Fibroblast of skin of left biceps (primary cell): ENCODE data around the gene CACNA2D3.
A peak's percentile ranks its signal among the peaks of the same experiment; 100 is the strongest.

Experiments
- DNase-seq, 2 experiments: peaks; one replicate each; pipeline ENCODE4 v3.0.0-alpha.2; 2013; ENCODE audit warnings: low read depth in 2 of 2

Gene CACNA2D3

DNA sequence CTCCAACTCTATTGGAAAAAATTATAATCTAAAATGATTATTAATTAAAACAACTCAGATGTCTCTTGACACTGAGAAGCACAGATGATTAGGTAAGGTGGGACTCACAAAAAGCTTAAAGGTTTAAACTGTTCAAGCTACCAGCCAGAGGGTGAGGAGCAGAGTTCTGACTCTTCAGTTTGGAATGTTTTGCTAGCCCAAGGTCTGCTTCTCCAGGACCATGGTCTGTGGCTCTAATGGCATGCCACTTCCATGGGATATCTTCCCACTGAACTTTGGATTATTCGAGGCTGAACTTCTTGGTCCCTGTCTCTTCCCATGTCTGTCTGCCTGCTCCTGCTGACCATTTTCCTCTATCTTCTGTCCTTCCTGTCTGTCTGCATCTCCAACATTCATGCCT is 49.2 kb downstream of the CACNA2D3 start:
- DNase-seq, result no peak

DNA sequence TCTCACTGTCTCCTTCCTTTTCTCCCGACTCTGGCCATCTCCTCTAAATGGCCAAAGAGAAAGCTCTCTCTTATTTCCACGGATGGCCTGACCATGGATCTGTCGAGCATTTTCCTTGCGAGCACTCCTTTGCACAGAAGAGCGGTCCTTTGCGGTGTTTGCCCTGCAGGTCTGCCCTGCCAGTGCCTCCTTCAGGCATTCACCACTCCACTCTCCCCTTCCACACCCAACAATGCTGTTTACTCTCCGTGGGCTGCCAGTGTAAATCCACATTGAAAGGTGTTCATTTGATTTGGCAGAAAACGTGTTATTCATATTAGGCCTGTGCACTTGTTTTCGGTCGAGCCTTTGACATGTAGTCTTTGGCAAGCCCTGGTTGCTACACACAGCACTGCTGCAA is 49.6 kb downstream of the CACNA2D3 start:
- no peak for DNase-seq

DNA sequence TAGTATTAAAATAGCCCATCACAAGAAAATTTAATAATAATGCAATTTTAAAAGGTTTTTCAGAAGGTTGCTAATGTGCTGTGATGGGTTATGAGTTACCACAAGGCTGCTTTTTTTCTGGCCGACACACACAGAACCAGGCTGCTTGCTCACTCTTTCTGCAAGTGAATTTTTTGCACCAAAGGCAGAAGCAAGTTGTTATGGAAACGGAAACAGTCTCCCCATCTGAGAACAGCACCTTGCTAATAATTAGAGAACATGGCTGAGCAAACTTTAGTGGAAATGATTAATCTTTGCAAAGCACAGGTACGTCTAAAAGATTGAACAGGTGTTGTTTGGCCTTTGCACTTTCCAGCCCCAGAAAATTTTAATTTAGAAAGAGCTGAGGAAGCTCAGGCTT is 51.0 kb downstream of the CACNA2D3 start:
- DNase-seq, result no peak

DNA sequence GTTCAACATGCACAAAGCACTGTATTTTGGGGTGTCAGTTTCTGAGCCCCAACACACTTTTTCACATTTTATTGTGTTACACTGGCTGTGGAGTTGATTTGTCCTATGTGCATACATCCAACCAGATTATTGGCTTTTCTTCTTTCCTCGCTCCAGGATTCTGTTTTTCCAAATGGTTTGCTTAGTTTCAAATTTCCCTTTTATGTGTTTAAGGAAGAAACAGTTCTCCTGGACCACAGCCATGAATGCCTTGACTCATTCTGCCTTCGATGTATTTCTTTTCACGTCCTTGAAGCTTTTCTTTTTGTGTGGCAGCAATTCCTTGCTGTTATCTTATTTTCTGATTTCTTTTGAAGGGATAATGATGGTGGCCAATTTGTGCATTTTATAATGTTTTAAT is 53.8 kb downstream of the CACNA2D3 start:
- no peak for DNase-seq

DNA sequence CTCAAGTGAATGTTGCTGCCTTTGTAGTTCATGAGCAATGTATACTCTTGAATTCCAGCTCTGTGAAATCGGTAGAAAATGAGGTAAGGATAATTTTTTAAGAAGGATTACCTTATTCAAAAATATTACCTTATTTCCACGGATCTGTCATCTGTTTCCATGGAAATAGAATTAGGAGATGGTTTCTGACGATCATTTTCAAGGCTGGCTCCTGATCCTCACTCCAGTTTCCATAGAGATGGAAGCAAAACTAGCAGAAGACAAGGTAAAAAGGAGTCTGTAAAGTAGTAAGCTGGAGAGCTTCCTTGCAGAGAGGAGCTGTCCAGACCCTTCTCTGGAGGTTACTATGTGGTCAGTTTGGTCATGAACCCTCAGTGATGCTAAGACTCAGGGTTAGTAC is 55.5 kb downstream of the CACNA2D3 start:
- DNase-seq, result no peak

DNA sequence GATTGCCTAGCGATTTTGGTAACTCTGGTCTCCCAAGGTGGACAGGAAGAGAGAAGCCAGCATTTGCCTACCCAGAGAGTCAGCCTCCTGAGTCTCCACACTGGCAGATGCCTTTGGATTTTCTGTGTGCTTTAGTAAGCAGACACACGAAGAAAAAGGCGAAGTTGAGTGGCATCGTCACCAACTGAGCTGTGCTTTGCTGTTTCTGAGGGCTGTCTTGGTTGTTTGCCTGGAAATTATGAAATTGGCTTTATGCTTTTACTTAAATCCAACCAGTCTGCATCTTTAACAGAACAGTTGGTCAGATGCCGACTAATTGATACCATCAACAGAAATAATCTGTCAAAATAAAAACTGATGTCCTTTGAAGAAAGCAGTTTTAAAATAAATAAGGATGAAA is 56.0 kb downstream of the CACNA2D3 start:
- no peak for DNase-seq

DNA sequence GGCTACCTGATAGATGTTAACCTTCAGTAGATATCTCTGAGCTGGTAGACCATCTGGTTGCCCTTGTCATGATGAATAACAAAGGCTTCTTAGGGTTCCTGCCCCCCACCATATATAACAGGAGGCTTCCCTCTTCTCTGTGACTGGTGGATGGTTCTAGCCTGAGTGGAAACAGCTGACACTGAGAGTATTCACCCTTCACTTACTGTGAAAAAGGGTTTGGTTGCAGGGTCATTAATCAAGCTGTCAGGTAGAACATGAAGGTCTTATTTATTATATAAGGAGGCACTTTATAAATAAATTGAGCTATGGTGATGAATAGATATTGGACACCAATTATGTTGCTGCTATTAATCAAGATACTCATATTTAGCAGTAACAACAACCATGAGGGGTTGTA is 58.6 kb downstream of the CACNA2D3 start:
- no peak for DNase-seq

DNA sequence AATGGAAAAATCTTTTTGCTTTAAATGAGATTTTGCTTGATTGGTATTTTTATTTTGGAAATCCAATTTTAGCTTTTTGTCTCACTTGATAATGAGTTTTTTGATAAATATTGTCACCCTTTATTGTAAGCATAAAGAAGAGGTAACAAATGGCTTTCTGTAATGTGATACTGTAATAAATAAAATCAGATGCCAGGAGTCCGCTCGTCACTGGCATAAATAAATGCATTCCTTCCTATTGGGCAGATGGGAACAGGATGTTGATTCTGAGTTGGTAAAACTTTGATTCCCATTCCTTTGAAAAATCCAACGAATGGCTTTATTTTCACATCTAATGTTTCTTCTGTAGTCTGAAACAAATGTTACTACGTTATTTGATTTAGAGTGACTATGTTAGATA is 59.9 kb downstream of the CACNA2D3 start:
- no peak for DNase-seq

DNA sequence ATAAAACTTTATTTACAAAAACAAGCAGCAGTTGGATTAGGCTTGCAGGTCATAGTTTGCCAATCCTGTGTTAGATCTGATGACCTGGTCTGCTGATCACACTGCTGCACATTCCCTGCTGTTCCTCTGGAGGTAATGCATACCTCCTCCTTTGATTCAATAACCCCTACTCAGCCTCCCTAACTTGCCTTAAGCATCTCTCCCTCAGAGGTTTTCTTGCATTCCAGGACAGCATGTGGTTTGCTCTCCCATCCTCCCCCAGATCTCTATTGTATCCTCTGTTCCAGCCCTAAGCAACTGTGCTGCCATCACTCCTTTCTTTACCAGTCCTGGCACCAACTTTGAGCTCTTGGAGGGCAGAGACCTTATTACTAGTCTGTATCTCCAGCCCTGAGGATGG is 63.4 kb downstream of the CACNA2D3 start:
- no peak for DNase-seq

DNA sequence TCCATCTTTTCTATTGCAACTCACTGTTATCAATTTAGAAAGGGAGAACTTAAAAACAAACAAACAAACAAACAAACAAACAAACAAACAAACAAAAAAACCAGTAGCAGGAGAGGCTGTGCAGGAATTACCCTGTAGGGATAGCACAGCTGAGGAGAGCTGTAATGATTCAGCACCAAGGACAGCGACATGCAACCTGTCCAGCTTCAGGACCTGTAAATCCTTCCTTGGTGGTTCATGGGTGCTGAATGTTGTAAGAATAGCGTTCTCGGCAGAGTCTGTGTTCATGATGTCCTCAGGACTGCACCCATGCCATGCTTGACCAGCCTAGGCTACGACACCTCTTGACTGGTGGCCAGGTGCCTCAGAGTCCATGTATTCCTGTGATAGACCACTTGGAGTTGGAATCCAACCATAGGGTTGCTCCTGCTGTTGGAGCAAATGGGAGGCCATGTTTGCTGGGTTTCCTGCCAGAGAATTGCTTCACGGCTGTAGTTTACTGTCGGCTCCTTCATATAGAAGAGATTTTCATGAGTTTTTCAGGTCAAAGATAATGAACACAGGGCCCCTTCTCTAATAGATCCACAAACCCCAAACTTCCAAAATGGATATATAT is 65.9 kb downstream of the CACNA2D3 start:
- peak in 1 of 2 experiments; percentile 2 for DNase-seq

DNA sequence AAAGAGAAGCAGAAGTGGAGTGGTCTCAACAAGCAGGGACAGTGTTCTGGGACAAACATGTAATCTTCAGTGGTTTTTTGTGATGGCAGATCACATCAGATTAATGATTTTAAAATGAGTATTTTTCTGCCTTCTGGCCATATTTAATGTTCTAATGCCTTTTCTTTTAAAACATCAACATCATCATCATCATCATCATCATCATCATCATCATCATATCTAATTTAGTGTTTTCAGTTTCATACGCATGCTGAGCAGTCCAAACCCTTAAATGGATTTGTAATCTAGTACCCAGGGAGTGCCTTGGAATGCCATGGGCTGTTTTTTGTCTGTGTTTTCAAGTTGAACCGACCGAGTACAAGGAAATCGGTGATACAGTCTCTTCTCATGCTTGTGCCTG is 68.9 kb downstream of the CACNA2D3 start:
- no peak for DNase-seq

DNA sequence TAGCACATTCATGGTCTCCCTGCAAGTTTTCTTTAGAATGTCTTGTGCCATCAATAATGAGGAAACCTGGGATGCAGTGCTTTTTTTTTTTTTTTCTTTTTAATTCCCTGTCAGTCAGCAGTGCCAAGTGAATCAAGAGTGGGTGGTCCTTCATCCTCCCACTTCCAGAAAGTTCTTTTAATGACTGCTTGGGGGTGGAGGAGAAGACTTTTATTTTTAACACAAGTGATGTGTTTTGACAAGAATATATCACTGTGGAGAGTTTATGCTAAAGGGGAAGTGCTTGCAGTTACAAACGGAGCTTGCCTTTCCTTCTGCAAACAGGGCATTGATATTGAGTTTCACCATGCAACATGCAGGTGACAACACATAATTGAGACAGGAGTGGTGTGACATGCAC is 69.7 kb downstream of the CACNA2D3 start:
- no peak for DNase-seq

DNA sequence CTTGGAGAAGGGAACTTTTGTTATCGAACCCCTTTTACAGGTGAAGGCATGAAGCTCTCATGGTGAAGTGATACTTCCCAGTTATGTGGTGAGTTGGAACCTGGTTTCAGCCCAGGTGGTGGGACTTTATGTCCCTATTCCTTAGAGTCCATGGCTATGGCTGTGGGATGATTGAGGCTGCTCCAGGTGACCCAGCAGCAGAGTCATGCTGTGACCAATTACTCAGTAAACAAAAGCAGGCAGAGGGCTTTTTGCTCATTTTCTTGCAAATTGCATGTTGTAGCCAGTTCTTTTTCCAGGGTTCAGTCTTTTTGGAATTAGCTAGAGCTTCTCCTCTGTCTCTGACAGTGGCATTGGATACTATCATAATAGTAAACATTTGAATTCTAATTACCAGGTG is 70.7 kb downstream of the CACNA2D3 start:
- DNase-seq, result no peak

DNA sequence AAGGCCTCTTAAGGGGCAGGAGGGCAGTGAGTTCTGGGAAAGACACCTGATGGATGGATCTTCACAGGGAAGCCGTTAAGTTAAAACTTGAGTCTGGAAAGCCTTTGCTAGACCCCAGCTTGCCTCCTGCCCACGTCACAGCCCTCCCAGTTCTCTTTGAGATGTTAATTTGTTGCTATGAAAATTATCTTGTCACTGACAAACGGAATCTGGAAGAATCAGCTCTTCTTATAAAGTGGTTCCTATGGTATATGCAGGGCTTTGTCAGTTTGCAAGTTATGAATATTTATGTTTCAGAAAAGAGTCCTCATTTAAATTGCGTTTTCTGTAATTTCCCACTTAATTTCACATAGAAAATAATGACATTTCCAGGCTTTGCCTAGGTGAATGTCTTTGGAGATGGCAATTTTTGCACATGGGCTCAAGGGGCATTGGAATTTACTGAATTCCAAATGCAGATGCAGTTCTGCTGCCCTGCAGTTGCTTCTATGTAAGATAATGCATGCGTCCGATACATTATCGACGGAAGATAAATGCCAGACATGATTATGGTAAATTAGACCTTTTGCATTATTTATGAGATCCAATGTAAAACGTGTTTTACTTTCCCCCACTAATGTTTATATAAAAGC is 74.1 kb downstream of the CACNA2D3 start:
- no peak for DNase-seq

DNA sequence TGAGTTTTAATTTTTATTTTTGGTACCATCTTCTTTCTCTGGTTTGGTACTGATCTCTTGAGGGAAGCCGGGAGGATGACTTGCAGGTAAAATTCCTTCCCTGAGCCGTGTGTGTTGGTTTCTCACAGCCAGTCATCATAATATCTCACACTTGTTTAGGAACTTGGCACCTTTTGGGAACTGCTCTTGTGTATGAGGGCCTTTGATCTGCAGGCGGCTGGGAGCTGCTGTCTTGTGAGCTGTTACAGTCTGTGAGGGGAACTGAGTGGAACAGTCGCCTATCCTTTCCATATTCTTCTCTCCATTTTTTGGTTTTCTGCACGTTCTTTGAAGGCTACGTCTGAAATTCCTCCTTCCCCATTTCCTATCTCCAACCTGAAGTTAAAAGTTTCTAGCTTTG is 75.2 kb downstream of the CACNA2D3 start:
- DNase-seq, result no peak

DNA sequence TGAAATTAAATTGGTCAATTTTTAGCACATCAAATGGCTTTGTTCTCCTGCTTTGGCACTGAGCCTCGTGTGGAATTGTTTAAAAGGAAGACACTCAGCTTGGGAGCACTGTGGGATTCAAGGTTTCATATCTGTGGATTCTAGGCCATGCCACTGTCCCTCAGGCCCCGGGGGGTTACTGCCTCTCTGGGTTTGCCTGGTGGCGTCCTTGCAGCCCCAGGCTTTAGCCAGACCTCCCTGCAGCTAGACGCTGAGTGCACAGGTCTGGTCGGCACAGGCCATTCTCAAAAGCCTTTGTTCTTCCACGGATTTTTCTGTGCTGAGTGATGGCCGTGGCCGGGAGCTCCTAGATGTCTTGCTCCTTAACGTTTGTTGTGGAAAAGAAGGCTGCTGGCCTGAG is 76.2 kb downstream of the CACNA2D3 start:
- DNase-seq, result no peak

DNA sequence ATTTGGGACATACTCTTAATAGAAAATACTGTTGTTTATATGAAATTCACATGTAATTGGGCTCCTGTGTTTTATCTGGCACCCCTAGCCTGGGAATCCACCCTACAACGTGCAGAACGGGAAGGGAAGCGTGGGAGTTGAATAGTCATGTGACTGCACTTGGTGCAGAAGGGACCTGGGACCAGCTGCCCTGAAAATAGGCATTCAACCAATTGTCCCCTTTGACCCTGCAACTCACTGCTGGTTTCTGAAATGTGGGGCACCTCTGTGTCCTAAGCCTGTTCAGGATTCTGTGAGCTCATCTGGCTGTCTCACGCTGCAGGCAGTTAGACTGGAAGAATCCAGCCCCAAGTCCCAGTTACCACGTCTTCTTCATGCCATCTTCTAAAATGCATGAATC is 79.7 kb downstream of the CACNA2D3 start:
- DNase-seq, result no peak

DNA sequence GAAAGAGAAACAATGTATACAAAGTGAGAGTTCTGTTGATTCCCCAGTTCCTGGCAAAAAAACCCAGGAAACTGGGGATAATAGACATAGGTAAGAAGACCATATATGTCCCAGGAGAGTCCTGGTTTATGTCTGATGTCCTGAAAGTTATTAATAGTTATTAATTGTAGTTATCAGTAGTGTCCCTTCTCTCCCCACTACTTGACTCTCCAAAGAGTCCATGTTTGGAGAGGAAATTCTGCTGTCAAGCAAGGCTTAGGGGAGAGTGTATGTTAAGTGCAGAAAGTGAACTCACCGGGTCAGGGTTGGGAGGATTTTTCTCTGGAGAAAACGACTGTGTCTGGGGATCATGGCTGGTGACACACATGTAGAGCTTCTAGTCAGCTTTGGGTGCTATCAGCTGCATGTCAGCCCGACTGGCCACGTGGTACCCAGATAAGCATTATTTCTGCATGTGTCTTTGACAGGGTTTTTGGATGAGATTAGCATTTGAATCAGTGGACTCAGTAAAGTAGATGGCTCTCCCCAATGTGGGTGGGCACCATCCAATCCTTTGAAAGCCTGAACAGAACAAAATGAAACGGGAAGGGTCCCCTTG is 80.4 kb downstream of the CACNA2D3 start:
- DNase-seq, result no peak

DNA sequence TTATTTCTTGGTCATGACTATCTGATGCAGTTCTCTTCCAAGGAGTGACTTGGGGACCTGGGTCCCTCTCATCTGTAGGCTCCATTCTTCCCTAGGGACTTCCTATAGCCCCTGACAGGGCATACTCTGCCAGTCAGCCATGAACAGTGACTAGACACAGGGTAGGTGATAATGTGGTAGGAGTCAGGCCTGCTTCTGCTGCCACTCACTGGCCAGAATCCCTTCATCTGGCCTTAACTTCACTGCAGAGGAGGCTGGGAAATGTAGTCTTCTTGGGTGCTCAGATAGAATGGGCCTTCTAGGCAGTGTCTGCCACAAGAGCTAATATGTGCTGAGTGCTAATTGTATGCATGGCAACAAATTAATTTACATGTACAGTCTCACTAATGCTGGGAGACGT is 84.5 kb downstream of the CACNA2D3 start:
- DNase-seq, result no peak

DNA sequence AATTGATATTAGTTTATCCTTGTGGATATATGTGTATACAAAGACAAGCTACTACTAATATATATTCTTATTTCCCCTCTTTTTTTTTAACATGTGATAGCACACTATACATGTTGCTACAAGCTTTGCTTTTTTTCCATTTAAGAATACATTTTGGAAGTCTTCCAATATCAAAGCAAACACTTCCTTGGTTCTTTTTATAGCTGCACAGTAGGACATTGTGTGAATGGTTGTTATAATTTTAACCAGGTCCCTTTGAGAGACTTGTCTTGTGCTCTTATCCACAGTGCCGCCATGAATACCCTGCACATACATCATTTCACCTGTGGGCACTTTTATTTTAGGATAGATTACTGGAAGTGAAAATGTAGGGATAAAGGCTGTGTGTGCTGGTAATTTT is 88.7 kb downstream of the CACNA2D3 start:
- no peak for DNase-seq

DNA sequence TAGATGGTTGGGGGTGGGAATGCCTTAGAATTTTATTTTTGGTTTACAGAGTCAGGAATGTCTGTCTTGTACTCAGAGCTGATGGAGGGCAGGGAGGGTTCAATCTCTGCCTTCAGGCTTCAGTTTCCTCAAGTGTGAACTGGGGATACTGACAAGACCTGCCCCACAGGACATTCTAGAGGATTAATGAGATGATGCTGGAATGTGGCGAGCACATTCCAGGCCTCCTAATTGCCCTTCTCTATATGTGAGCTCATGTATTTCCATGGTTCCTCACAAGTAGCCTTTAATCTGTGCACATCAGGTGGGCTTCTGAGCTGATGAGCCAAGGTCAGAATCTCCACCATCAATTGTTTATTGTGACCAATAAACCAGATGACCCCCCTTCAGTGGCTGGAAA is 90.4 kb downstream of the CACNA2D3 start:
- DNase-seq, result no peak

DNA sequence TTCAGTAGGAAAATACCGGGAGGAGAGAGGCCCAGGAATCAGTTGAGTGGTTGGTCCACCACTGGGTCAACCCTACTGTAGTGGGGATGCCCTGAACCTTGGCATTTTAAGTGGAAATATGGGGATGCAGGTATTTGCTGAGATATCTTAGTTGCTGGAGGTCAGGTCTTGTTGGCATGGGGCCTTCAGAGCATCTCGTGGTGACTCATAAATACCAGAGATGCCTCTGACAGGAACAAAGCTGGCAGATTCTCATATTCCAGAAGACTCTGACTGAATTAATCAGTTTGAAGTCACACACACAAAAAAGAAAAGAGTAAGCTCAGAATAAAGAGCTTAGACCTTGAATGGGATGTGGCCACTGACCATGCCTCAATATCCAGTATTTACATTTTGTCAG is 91.6 kb downstream of the CACNA2D3 start:
- DNase-seq, result no peak

DNA sequence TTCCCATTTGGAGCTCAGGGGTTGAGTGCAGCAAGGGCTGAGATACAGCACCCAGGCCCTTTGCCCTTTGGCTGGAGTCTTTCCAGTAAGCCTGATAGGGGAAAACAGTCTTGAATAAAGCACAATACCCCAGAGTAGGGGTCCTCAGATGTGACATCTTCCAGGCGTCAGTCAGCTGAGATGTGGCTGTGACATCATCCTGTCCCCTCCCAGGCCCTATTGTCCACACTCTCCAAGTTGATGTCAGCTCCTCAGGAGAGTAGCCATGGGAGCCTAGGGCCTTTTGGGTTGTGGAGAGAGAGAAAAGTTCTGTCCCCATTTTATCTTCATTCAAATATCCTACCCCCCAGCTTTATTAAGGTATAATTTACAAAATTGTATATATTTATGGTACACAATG is 92.5 kb downstream of the CACNA2D3 start:
- DNase-seq, result no peak

DNA sequence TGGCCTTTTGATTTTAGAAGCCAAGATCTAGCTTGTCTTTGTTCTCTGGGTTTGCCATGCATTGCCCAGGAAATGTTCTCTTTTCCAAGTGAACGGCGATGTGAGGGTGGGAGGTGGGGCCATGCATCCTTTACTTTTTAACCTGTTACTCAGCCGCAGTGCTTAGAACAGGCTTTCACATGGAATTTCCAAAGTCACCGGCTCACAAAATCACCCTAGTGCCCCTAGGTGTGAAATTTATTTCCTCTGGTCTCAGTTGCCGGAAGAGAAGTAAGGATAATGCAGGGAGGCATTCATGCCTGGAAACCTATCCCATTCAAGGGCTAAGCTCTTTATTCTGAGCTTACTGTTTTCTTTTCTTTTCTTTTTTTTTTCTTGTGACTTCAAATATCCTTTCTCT is 93.2 kb downstream of the CACNA2D3 start:
- DNase-seq, result no peak
